IMR-90 (cell line): ENCODE data around the gene HINT2.

Experiments used
- BHLHE40 ChIP-seq: fragments of 150-350 bp; IDR thresholded peaks from 2 replicates; pipeline ENCODE4 v1.6.1; 2016; ENCODE audit warnings: mild to moderate bottlenecking, low read depth, low read length
- CEBPB ChIP-seq: IDR thresholded peaks from 2 replicates; pipeline ENCODE4 v1.6.1; 2012; ENCODE audit warnings: low read depth, low read length, improper control_type of control experiment
- FOS ChIP-seq: fragments of 150-350 bp; IDR thresholded peaks from 2 replicates; pipeline ENCODE4 v1.6.1; 2016; ENCODE audit warnings: low read depth, low read length
- MAFK ChIP-seq: IDR thresholded peaks from 2 replicates; pipeline ENCODE4 v1.6.1; 2012; ENCODE audit warnings: low read depth, low read length, improper control_type of control experiment
- MAZ ChIP-seq: IDR thresholded peaks from 2 replicates; pipeline ENCODE4 v1.6.1; 2012; ENCODE audit warnings: low read depth, mild to moderate bottlenecking, low read length, improper control_type of control experiment, moderate library complexity, borderline replicate concordance
- MXI1 ChIP-seq: IDR thresholded peaks from 2 replicates; pipeline ENCODE4 v1.6.1; 2012; ENCODE audit warnings: low read depth, mild to moderate bottlenecking, low read length, moderate library complexity, borderline replicate concordance
- NFE2L2 ChIP-seq: fragments of 150-350 bp; IDR thresholded peaks from 2 replicates; pipeline ENCODE4 v1.6.1; 2016; ENCODE audit warnings: low read depth, mild to moderate bottlenecking, low read length
- POLR2A ChIP-seq: IDR thresholded peaks from 2 replicates; pipeline ENCODE4 v1.6.1; 2012; ENCODE audit warnings: mild to moderate bottlenecking, low read depth, low read length
- SMC3 ChIP-seq: fragments of 150-350 bp; IDR thresholded peaks from 2 replicates; pipeline ENCODE4 v1.6.1; 2016; ENCODE audit warnings: low read depth, mild to moderate bottlenecking, antibody characterized with exemption, low read length, moderate library complexity
- TF ChIP-seq, protein P1 (sequence below): conservative IDR thresholded peaks from 2 replicates; pipeline ENCODE4 v1.5.1; 2012; ENCODE audit warnings: mild to moderate bottlenecking, low read depth, low read length, improper control_type of control experiment
- TF ChIP-seq, protein P2 (sequence below): fragments of 150-350 bp; IDR thresholded peaks from 2 replicates; pipeline ENCODE4 v1.6.1; 2017; ENCODE audit warnings: mild to moderate bottlenecking, antibody characterized with exemption, low read length, low read depth

DNA sequence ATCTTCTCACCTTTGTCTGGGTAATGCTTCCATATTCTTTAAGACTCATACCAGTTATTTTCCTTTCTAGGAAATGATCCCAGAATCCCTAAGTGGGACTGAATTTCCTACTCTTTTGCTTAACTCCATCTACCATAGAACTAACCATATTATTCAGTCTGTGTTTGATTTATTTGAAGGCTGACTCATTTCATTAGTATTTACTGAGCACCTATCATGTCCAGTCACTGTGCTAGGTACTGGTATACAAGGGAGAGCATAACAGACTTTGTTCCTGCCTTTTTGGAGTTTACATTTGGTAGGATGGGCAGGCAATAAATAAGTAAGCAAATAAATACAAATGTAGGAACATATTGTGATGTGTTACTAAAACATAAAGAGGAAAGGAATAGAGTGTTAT is 19.1 kb downstream of the HINT2 start:
- TF ChIP-seq, protein P1, sequence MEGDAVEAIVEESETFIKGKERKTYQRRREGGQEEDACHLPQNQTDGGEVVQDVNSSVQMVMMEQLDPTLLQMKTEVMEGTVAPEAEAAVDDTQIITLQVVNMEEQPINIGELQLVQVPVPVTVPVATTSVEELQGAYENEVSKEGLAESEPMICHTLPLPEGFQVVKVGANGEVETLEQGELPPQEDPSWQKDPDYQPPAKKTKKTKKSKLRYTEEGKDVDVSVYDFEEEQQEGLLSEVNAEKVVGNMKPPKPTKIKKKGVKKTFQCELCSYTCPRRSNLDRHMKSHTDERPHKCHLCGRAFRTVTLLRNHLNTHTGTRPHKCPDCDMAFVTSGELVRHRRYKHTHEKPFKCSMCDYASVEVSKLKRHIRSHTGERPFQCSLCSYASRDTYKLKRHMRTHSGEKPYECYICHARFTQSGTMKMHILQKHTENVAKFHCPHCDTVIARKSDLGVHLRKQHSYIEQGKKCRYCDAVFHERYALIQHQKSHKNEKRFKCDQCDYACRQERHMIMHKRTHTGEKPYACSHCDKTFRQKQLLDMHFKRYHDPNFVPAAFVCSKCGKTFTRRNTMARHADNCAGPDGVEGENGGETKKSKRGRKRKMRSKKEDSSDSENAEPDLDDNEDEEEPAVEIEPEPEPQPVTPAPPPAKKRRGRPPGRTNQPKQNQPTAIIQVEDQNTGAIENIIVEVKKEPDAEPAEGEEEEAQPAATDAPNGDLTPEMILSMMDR = no peak
- TF ChIP-seq POLR2A (no peak), MXI1 (no peak), SMC3 (no peak), FOS (no peak), BHLHE40 (no peak), CEBPB (no peak), MAZ (no peak), NFE2L2 (no peak), MAFK (no peak)
- TF ChIP-seq, protein P2, sequence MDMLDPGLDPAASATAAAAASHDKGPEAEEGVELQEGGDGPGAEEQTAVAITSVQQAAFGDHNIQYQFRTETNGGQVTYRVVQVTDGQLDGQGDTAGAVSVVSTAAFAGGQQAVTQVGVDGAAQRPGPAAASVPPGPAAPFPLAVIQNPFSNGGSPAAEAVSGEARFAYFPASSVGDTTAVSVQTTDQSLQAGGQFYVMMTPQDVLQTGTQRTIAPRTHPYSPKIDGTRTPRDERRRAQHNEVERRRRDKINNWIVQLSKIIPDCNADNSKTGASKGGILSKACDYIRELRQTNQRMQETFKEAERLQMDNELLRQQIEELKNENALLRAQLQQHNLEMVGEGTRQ = no peak
